C4-2B (cell line): ENCODE results near the gene PTEN.

Experiments used
- ZFX ChIP-seq: fragments of 450-650 bp; IDR thresholded peaks from 2 replicates; pipeline ENCODE4 v1.6.1; 2017
- TF ChIP-seq, protein P1 (sequence below): fragments of 450-650 bp; conservative IDR thresholded peaks from 2 replicates; pipeline ENCODE4 v1.5.1; 2017; ENCODE audit warnings: mild to moderate bottlenecking

DNA sequence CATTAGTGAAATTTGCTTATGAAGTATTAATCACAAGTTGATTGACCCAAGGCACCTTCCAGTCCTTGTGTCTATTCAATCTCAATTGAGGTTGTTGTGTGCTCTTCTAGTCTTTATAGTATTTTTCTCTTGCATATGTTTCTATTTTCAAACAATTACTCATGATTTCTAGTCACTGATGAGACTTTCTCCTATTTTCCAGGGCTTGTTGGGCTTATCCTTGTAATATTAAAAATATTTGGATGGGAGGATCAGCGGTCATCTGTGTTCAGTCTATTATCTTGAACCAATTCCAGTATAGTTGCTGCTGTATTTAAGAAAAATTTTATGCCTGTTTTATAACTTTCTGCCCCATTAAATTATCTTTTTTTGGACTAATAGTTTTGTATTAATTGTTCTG lies 154.4 kb downstream of the PTEN start:
- TF ChIP-seq, protein P1, sequence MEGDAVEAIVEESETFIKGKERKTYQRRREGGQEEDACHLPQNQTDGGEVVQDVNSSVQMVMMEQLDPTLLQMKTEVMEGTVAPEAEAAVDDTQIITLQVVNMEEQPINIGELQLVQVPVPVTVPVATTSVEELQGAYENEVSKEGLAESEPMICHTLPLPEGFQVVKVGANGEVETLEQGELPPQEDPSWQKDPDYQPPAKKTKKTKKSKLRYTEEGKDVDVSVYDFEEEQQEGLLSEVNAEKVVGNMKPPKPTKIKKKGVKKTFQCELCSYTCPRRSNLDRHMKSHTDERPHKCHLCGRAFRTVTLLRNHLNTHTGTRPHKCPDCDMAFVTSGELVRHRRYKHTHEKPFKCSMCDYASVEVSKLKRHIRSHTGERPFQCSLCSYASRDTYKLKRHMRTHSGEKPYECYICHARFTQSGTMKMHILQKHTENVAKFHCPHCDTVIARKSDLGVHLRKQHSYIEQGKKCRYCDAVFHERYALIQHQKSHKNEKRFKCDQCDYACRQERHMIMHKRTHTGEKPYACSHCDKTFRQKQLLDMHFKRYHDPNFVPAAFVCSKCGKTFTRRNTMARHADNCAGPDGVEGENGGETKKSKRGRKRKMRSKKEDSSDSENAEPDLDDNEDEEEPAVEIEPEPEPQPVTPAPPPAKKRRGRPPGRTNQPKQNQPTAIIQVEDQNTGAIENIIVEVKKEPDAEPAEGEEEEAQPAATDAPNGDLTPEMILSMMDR = no peak
- TF ChIP-seq ZFX = no peak
